H1 (cell line): ENCODE data around the gene GBF1. TPM values are rescaled to one million over a fixed set of nuclear protein-coding genes. Genes with fewer than 3 reads are reported as not detected.

Experiments used
- CTCF ChIA-PET: fragments of 300-600 bp; sonication (Branson Sonifier 250); formaldehyde crosslinking; loops from one replicate; lab custom pipeline; 2021; ENCODE audit not compliant: partially characterized antibody; lab: Charles Lee
- POLR2A ChIA-PET: fragments of 300-600 bp; sonication (Branson Sonifier 250); formaldehyde crosslinking; loops from one replicate; lab custom pipeline; 2021; ENCODE audit warnings: inconsistent platforms; ENCODE audit not compliant: partially characterized antibody; lab: Charles Lee
- DNase-seq, 2 experiments: peaks; one replicate each; pipeline versions ENCODE4 v3.0.0 to v3.0.0-alpha.2; 2010 to 2022; ENCODE audit warnings: low spot score in 2 of 2, low read depth in 1 of 2, mixed read lengths in 1 of 2
- FAIRE-seq: peaks from 2 replicates; lab custom pipeline; 2011; peaks lifted over from hg19 to GRCh38; lab: Jason Lieb, UNC
- H2AFZ ChIP-seq: 2 replicates; pipeline ENCODE4 v1.8.1; 2012; ENCODE audit warnings: low read length, inconsistent platforms
- H2AK5ac ChIP-seq: 2 replicates; pipeline ENCODE4 v1.6.1; 2013; ENCODE audit warnings: low read depth, low read length
- H2BK120ac ChIP-seq: replicated peaks from 2 replicates; pipeline ENCODE3; 2013; ENCODE audit warnings: low read depth, low read length, inconsistent platforms
- H2BK12ac ChIP-seq: 2 replicates; pipeline ENCODE4 v1.6.1; 2013; ENCODE audit warnings: low read depth, low read length
- H2BK15ac ChIP-seq: 2 replicates; pipeline ENCODE4 v1.6.1; 2013; ENCODE audit warnings: low read length
- H2BK20ac ChIP-seq: 2 replicates; pipeline ENCODE4 v1.6.1; 2013; ENCODE audit warnings: low read length
- H2BK5ac ChIP-seq: 2 replicates; pipeline ENCODE4 v1.6.1; 2013; ENCODE audit warnings: low read depth, low read length
- H3K14ac ChIP-seq: 2 replicates; pipeline ENCODE4 v1.6.1; 2013; ENCODE audit warnings: inconsistent platforms; ENCODE audit not compliant: insufficient read length
- H3K18ac ChIP-seq: 2 replicates; pipeline ENCODE4 v1.6.1; 2013; ENCODE audit warnings: low read length; ENCODE audit errors: extremely low read depth
- H3K23ac ChIP-seq: 2 replicates; pipeline ENCODE4 v1.6.1; 2013; ENCODE audit warnings: inconsistent platforms; ENCODE audit not compliant: insufficient read length
- H3K23me2 ChIP-seq: 2 replicates; pipeline ENCODE4 v1.6.1; 2013; ENCODE audit warnings: low read depth, low read length
- H3K27ac ChIP-seq: 2 replicates; pipeline ENCODE4 v1.6.1; 2011; ENCODE audit warnings: low read depth, low read length, inconsistent platforms
- H3K27me3 ChIP-seq, 4 experiments: replicated peaks in 1 of 4; 1 replicate in 1 of 4; 2 replicates in 3 of 4; pipeline versions ENCODE4 v1.6.1 to v1.8.1; 2011 to 2013; ENCODE audit warnings: low read length in 3 of 4, mild to moderate bottlenecking in 3 of 4, inconsistent platforms in 2 of 4, mixed read lengths in 2 of 4, moderate library complexity in 1 of 4; ENCODE audit not compliant: control insufficient read depth in 3 of 4, insufficient read depth in 3 of 4; ENCODE audit errors: extremely low read depth in 1 of 4
- H3K36me3 ChIP-seq, 4 experiments: 2 replicates each; pipeline versions ENCODE4 v1.6.1 to v1.8.1; 2011 to 2013; ENCODE audit warnings: mild to moderate bottlenecking in 4 of 4, low read length in 3 of 4, moderate library complexity in 2 of 4, control low read depth in 1 of 4, inconsistent platforms in 1 of 4; ENCODE audit not compliant: insufficient read depth in 4 of 4, control insufficient read depth in 2 of 4
- H3K4ac ChIP-seq: replicated peaks from 2 replicates; pipeline ENCODE3; 2013; ENCODE audit warnings: low read length, low read depth, mixed read lengths, inconsistent platforms; ENCODE audit not compliant: insufficient read length
- H3K4me1 ChIP-seq, 4 experiments: replicated peaks in 1 of 4; 1 replicate in 1 of 4; 2 replicates in 3 of 4; pipeline versions ENCODE4 v1.6.1 to v1.8.1; 2011 to 2013; ENCODE audit warnings: low read length in 3 of 4, inconsistent platforms in 2 of 4, mixed read lengths in 1 of 4; ENCODE audit not compliant: insufficient read depth in 4 of 4, control insufficient read depth in 3 of 4
- H3K4me2 ChIP-seq, 2 experiments: 2 replicates each; pipeline versions ENCODE4 v1.6.1 to v1.8.1; 2011 to 2013; ENCODE audit warnings: low read depth in 2 of 2, low read length in 2 of 2, control low read depth in 1 of 2, inconsistent platforms in 1 of 2, mild to moderate bottlenecking in 1 of 2; ENCODE audit not compliant: insufficient read depth in 1 of 2
- H3K4me3 ChIP-seq, 4 experiments: fragments of 200-600, 300-600 bp in 1 of 4; sonication (generic), shearing (Covaris generic), sonication (Bioruptor Twin) in 1 of 4; 2 replicates each; pipeline versions ENCODE4 v1.5.1 to v1.8.1; 2011 to 2016; ENCODE audit warnings: low read length in 4 of 4, low read depth in 3 of 4, control low read depth in 2 of 4, inconsistent platforms in 2 of 4, mild to moderate bottlenecking in 2 of 4, mixed read lengths in 1 of 4, moderate library complexity in 1 of 4; ENCODE audit not compliant: insufficient read depth in 2 of 4; ENCODE audit errors: extremely low read depth in 1 of 4
- H3K56ac ChIP-seq: replicated peaks from 2 replicates; pipeline ENCODE3; 2013; ENCODE audit warnings: low read depth, mild to moderate bottlenecking, mixed read lengths, low read length, inconsistent platforms; ENCODE audit not compliant: insufficient read length
- H3K79me1 ChIP-seq: 2 replicates; pipeline ENCODE4 v1.6.1; 2013; ENCODE audit warnings: low read depth, low read length, control low read depth
- H3K79me2 ChIP-seq, 2 experiments: 2 replicates each; pipeline versions ENCODE4 v1.6.1 to v1.8.1; 2012 to 2013; ENCODE audit warnings: low read length in 2 of 2, mild to moderate bottlenecking in 2 of 2, inconsistent platforms in 1 of 2; ENCODE audit not compliant: insufficient read depth in 2 of 2, control insufficient read depth in 1 of 2
- H3K9ac ChIP-seq, 4 experiments: replicated peaks in 1 of 4; 1 replicate in 1 of 4; 2 replicates in 3 of 4; pipeline versions ENCODE4 v1.6.1 to v1.8.1; 2011 to 2013; ENCODE audit warnings: low read depth in 3 of 4, low read length in 3 of 4, control low read depth in 2 of 4, mild to moderate bottlenecking in 2 of 4, moderate library complexity in 2 of 4, inconsistent platforms in 1 of 4; ENCODE audit errors: extremely low read depth in 1 of 4
- H3K9me3 ChIP-seq, 2 experiments: 2 replicates each; pipeline versions ENCODE4 v1.6.1 to v1.8.1; 2012 to 2013; ENCODE audit warnings: mild to moderate bottlenecking in 2 of 2, moderate library complexity in 2 of 2, control low read depth in 1 of 2, inconsistent platforms in 1 of 2, low read depth in 1 of 2, low read length in 1 of 2, mixed read lengths in 1 of 2; ENCODE audit not compliant: insufficient read depth in 2 of 2
- H4K20me1 ChIP-seq, 2 experiments: replicated peaks in 1 of 2; 2 replicates each; pipeline versions ENCODE3 to v1.8.1; 2011 to 2013; ENCODE audit warnings: inconsistent platforms in 2 of 2, low read length in 2 of 2, mild to moderate bottlenecking in 1 of 2; ENCODE audit not compliant: insufficient read depth in 2 of 2, control insufficient read depth in 1 of 2
- H4K5ac ChIP-seq: 2 replicates; pipeline ENCODE4 v1.6.1; 2013; ENCODE audit warnings: low read length, low read depth, mixed read lengths, inconsistent platforms; ENCODE audit not compliant: insufficient read length
- H4K8ac ChIP-seq: 2 replicates; pipeline ENCODE4 v1.8.0; 2013; ENCODE audit warnings: mild to moderate bottlenecking, moderate library complexity, low read length, inconsistent platforms; ENCODE audit not compliant: insufficient read depth; ENCODE audit errors: extremely low read depth
- H4K91ac ChIP-seq: replicated peaks from 2 replicates; pipeline ENCODE3; 2013; ENCODE audit warnings: low read length, mixed read lengths, inconsistent platforms; ENCODE audit not compliant: insufficient read length
- BCL11A ChIP-seq, 2 experiments: IDR thresholded peaks; one replicate each; pipeline ENCODE4 v1.6.1; 2011; ENCODE audit warnings: low read depth in 2 of 2, low read length in 2 of 2, mild to moderate bottlenecking in 2 of 2
- CHD1 ChIP-seq: IDR thresholded peaks from 2 replicates; pipeline ENCODE4 v1.6.1; 2012; ENCODE audit warnings: low read depth, low read length, improper control_type of control experiment
- CTBP2 ChIP-seq: IDR thresholded peaks from 2 replicates; pipeline ENCODE4 v1.7.0; 2011; ENCODE audit warnings: borderline replicate concordance, mild to moderate bottlenecking, moderate library complexity, mixed read lengths, low read length; ENCODE audit not compliant: insufficient read depth, insufficient read length
- CTCF ChIP-seq, 3 experiments: IDR thresholded peaks; 1 replicate in 2 of 3; 2 replicates in 1 of 3; pipeline versions ENCODE4 v1.5.1 to v1.6.1; 2011; ENCODE audit warnings: low read length in 3 of 3, mild to moderate bottlenecking in 3 of 3, inconsistent platforms in 2 of 3, low read depth in 1 of 3, moderate library complexity in 1 of 3; ENCODE audit not compliant: insufficient read depth in 1 of 3; ENCODE audit errors: control extremely low read depth in 1 of 3
- KDM1A ChIP-seq: fragments of 200-600, 300-600 bp; sonication (generic); IDR thresholded peaks from 2 replicates; pipeline ENCODE4 v1.7.1; 2016; ENCODE audit warnings: mild to moderate bottlenecking, low read length, borderline replicate concordance
- WGBS, 2 experiments: shearing (Covaris generic) in 1 of 2; methylation state at CpG; one replicate each; pipeline versions ENCODE4 v1.1.6 to v1.1.7; 2013 to 2015; ENCODE audit warnings: low lambda C conversion rate in 2 of 2, mixed read lengths in 2 of 2, inconsistent platforms in 1 of 2, low coverage in 1 of 2, missing lambda C conversion rate in 1 of 2; ENCODE audit not compliant: insufficient replicate concordance in 2 of 2, insufficient coverage in 1 of 2, insufficient read length in 1 of 2; ENCODE audit errors: extremely low coverage in 1 of 2, missing lambda C conversion rate in 1 of 2; 5-methylcytosine and 5-hydroxymethylcytosine counted together
- long read RNA-seq, 2 experiments: library from RNA in 1 of 2; library from capped mRNA in 1 of 2; stranded (forward); transcript quantifications; one replicate each; pipeline ENCODE4 v2.0.0, GENCODE V29; 2021; ENCODE audit warnings: inconsistent platforms in 1 of 2
- polyA minus RNA-seq, 3 experiments: library from RNA; depleted of rRNA, polyadenylated mRNA; stranded (reverse); fragments of >200 nt; gene quantifications; 1 replicate in 2 of 3; 2 replicates in 1 of 3; pipeline ENCODE4 v1.2.3, GENCODE V29; 2011
- polyA plus RNA-seq, 7 experiments: library from polyadenylated mRNA; depleted of rRNA in 3 of 7; stranded (reverse) in 5 of 7; unstranded in 2 of 7; fragments of >200 nt in 5 of 7; fragments of 200-250 nt in 2 of 7; gene quantifications; 1 replicate in 5 of 7; 2 replicates in 1 of 7; 4 replicates in 1 of 7; pipeline versions ENCODE4 v1.2.1 to v1.2.3, GENCODE V29; 2011 to 2013; ENCODE audit warnings: missing spikeins in 2 of 7, mixed read lengths in 2 of 7
- total RNA-seq: library from RNA; stranded (reverse); fragmentation: NEBNext Ultra II Directional; extraction: Animal tissue kit (Norgen Biotek cat#: 25700); gene quantifications from 2 replicates; pipeline ENCODE4 v1.2.1, GENCODE V29; 2021

GBF1 gene
- total RNA-seq = 24.4 and 25.5 TPM in 2 replicates
- polyA plus RNA-seq (2011; rRNA removed) = 11.0 and 16.3 TPM in 2 replicates
- 9.0 TPM for polyA plus RNA-seq (2011; cell fraction: cytosol; rRNA removed)
- polyA plus RNA-seq (2011; cell fraction: nucleus; rRNA removed) = 29.0 TPM
- polyA plus RNA-seq (2012, experiment 1 of 2) = 18.5 to 21.7 TPM (median 19.9 TPM) in 4 replicates
- polyA plus RNA-seq (2012, experiment 2 of 2) = 8.4 TPM
- polyA plus RNA-seq (2013, experiment 1 of 2) = 11.0 TPM
- polyA plus RNA-seq (2013, experiment 2 of 2) = 9.6 TPM
- 39.8 and 41.2 TPM in 2 replicates for polyA minus RNA-seq (2011; rRNA and poly(A)+ RNA removed)
- 21.5 TPM for polyA minus RNA-seq (2011; cell fraction: cytosol; rRNA and poly(A)+ RNA removed)
- polyA minus RNA-seq (2011; cell fraction: nucleus; rRNA and poly(A)+ RNA removed) = 26.0 TPM
- long read RNA-seq, experiment 1, partial matches to known transcripts = 28 of 32 reads
- long read RNA-seq, experiment 1, other reads (novel, unspliced or antisense) = 4 of 32 reads
- long read RNA-seq, experiment 2, partial matches to known transcripts = 1 of 1 reads
- long read RNA-seq, experiment 2, other reads (novel, unspliced or antisense) = 0 of 1 reads

GRCh38 chr10:102245082-102245931, at the start of gene GBF1:
Gene GBF1 (plus strand): TSS chr10:102245532. CDS start chr10:102258939, 13,407 bp downstream.
- Histone ChIP-seq H3K23ac (no peak within 1 kb of the TSS), H2BK5ac (peak within 1 kb of the TSS; percentile 74), H3K79me1 (peaks cover 9% of the 10 kb centered on the region), H3K27ac (peak within 1 kb of the TSS; percentile 43; the same call in 1 of the 2 replicates), H2BK15ac (no peak within 1 kb of the TSS), H2AFZ (peak within 1 kb of the TSS; percentile 97), H3K56ac (no peak within 1 kb of the TSS), H3K9me3 (no peaks in the 10 kb centered on the region), H3K27me3 (peaks cover 20 to 32% (median 25%) of the 10 kb centered on the region in 4 experiments), H4K8ac (no peak within 1 kb of the TSS), H3K14ac (no peak within 1 kb of the TSS), H3K23me2 (peaks cover 12% of the 10 kb centered on the region), H2BK12ac (no peak within 1 kb of the TSS; the same call in 1 of the 2 replicates), H3K9ac (peak within 1 kb of the TSS; percentile 45 to 94 (median 76)), H3K79me2 (peaks cover 0 to 37% of the 10 kb centered on the region in 2 experiments; a peak in 2 of 4 replicates), H3K4me1 (peaks cover 4 to 16% (median 7%) of the 10 kb centered on the region in 4 experiments), H3K4ac (no peak within 1 kb of the TSS), H3K18ac (0 out of 2 replicates have a peak within 1 kb of the TSS, but pooled peaks have one; percentile 73), H3K4me2 (peak within 1 kb of the TSS; percentile 75 to 83), H2BK20ac (no peak within 1 kb of the TSS), H4K5ac (peak within 1 kb of the TSS; percentile 60), H4K91ac (no peak within 1 kb of the TSS), H2AK5ac (no peak within 1 kb of the TSS), H3K36me3 (no peaks in the 10 kb centered on the region; a peak in 1 of 8 replicates), H2BK120ac (no peak within 1 kb of the TSS), H3K4me3 (peak within 1 kb of the TSS; percentile 86 to 98 (median 92)), H4K20me1 (peaks cover 5 to 9% of the 10 kb centered on the region in 2 experiments)
- FAIRE-seq (peak; percentile 97), DNase-seq (peak; percentile 88 to 90)
- 1% methylated on average over 47 of the region's 47 CpGs; no CpG with 5 or more reads in 1 of the 2 experiments for WGBS, 2 experiments
- ChIA-PET POLR2A (interaction anchor here (1.1 to 2.0 kb wide), 3 partner anchors 14 to 216 kb away, joined by 4 to 12 read pairs (median 4); partner anchors contain the start of gene NOLC1), CTCF (interaction anchor here (0.6 to 3.3 kb wide), 8 partner anchors 10 to 1222 kb away, joined by 3 to 19 read pairs (median 4); no protein-coding TSS in a partner anchor)
- TF ChIP-seq CTCF (IDR thresholded peaks at IDR 0.05; ENCODE audit: control extremely low read depth in 1 of 3, insufficient read depth in 1 of 3, low read depth in 1 of 3, low read length in 3 of 3) (no peak), CTBP2 (no peak), BCL11A (IDR thresholded peaks at IDR 0.05; ENCODE audit: low read depth in 2 of 2, low read length in 2 of 2) (no peak), KDM1A (no peak), CHD1 (no peak)
